Heart left ventricle (tissue), 16 donors: ENCODE results near the gene PPP1R14C. TPM values are rescaled to one million over a fixed set of nuclear protein-coding genes. Genes with fewer than 3 reads are reported as not detected.

Source experiments
- ATAC-seq, 4 donors: fragments of 200-7000 bp; cut with Tn5 transposase; one replicate each; pipeline ENCODE4 v1.9.1; 2020 to 2022; ENCODE audit warnings: moderate library complexity in 4 of 4, mild to moderate bottlenecking in 3 of 4, moderate number of reproducible peaks in 1 of 4
- DNase-seq, 5 donors: peaks; one replicate each; pipeline ENCODE4 v3.0.0-alpha.2; 2020
- H3K27ac ChIP-seq, 12 donors: fragments of 200-600 bp; sonication (generic) in 4 of 12; one replicate each; pipeline versions ENCODE4 v1.5.0 to v1.8.0; 2016 to 2022; ENCODE audit warnings: mild to moderate bottlenecking in 2 of 12
- H3K27me3 ChIP-seq, 9 donors: fragments of 200-600 bp; sonication (generic) in 2 of 9; one replicate each; pipeline versions ENCODE4 v1.5.1 to v1.8.0; 2016 to 2022; ENCODE audit warnings: mild to moderate bottlenecking in 3 of 9
- H3K36me3 ChIP-seq, 9 donors: fragments of 200-600 bp; sonication (generic) in 2 of 9; one replicate each; pipeline versions ENCODE4 v1.5.0 to v1.8.0; 2018 to 2022; ENCODE audit warnings: mild to moderate bottlenecking in 2 of 9
- H3K4me1 ChIP-seq, 12 donors: fragments of 200-600 bp; sonication (generic) in 4 of 12; one replicate each; pipeline versions ENCODE4 v1.5.0 to v1.8.0; 2016 to 2022; ENCODE audit warnings: mild to moderate bottlenecking in 3 of 12
- H3K4me3 ChIP-seq, 12 donors: fragments of 200-600 bp; sonication (generic) in 4 of 12; one replicate each; pipeline versions ENCODE4 v1.5.0 to v1.8.0; 2017 to 2022; ENCODE audit warnings: mild to moderate bottlenecking in 9 of 12, moderate library complexity in 4 of 12
- H3K9me3 ChIP-seq, 12 donors: fragments of 200-600 bp; sonication (generic) in 4 of 12; one replicate each; pipeline versions ENCODE4 v1.5.0 to v1.8.0; 2016 to 2022; ENCODE audit warnings: mild to moderate bottlenecking in 1 of 12
- CTCF ChIP-seq, 12 donors: fragments of 200-600 bp; sonication (generic) in 4 of 12; IDR thresholded peaks; one replicate each; pipeline versions ENCODE4 v1.5.0 to v1.8.0; 2018 to 2022; ENCODE audit warnings: antibody characterized with exemption in 12 of 12, mild to moderate bottlenecking in 5 of 12
- POLR2A ChIP-seq, 2 donors: fragments of 450-650 bp; IDR thresholded peaks; one replicate each; pipeline ENCODE4 v1.6.1; 2017; ENCODE audit warnings: antibody characterized with exemption in 2 of 2, mild to moderate bottlenecking in 2 of 2, moderate library complexity in 2 of 2
- WGBS, 4 donors: extraction: QIAGEN DNeasy Blood & Tissue Kit in 2 of 4; methylation state at CpG; one replicate each; pipeline versions ENCODE4 v1.1.5 to v1.1.7; 2013 to 2018; 5-methylcytosine and 5-hydroxymethylcytosine counted together
- intact Hi-C, 10 donors: fragments of 100-400 bp; cut with DNase I; formaldehyde crosslinking; loops; one replicate each; pipeline versions ENCODE4 v1.11.1 to v1.14.2; 2022
- polyA plus RNA-seq, 2 donors: library from polyadenylated mRNA; stranded (reverse); fragments of 200-250 nt; gene quantifications; one replicate each; pipeline ENCODE4 v1.2.3, GENCODE V29; 2013
- total RNA-seq, 9 donors: library from RNA; depleted of rRNA in 2 of 9; stranded (reverse); fragments of >200 nt in 2 of 9; fragmentation: NEBNext Ultra II Directional in 3 of 9; extraction: Animal tissue kit (Norgen Biotek cat#: 25700) in 3 of 9; gene quantifications; one replicate each; pipeline versions ENCODE4 v1.1.0 to v1.2.4, GENCODE V29; 2016 to 2023
- donor health status: ischemic (EF 13 %, LVEDD 7.1; RV severe dilation, severe dysfunction).
- donor health status: healthy with polysubstance abuse.
- donor health status: DM: no; HTN: yes; CAD: no.
- donor health status: DM: no; HTN: no; CAD: no.
- donor health status: ischemic (EF 25% LVEDD 6.9; RV normal size, moderate dysfunction).
- donor health status: ischemic (EF 25% LVEDD 5.7; RV mildly dilated, moderate dysfunction).
- donor health status: healthy.
- donor health status: DM: yes; HTN: yes; CAD: no.
- donor health status: ischemic (EF 35%, LVEDD 5.7; RV mildly dilated, moderate dysfunction).
- donor health status: nonischemic (EF 11% LVEDD 7.7; RV severe dilation, severe dysfunction).
- donor health status: DM: yes; HTN: yes; CAD: no.
- donor health status: PGD.
- donor health status: ischemic (EF 29% LVEDD 5.4; RV normal size, mild dysfunction).
- donor health status: nonischemic (EF 23%, LVEDD 6.1; RV moderate dilation, normal function).

Gene PPP1R14C
- total and polyA plus RNA-seq, 11 donors = 41.1 to 143 (median 75.7) TPM

- intact Hi-C loops = no loop called here
- Histone ChIP-seq H3K27ac (no peak overlapping the region), H3K36me3 (no peaks in the 10 kb centered on the region), H3K4me3 (no peak overlapping the region), H3K4me1 (no peaks in the 10 kb centered on the region), H3K27me3 (no peaks in the 10 kb centered on the region), H3K9me3 (no peaks in the 10 kb centered on the region)
- 71 to 82% (median 73%) methylated on average over 13 of the region's 13 CpGs for WGBS, 4 donors
- DNase-seq = no peak
- TF ChIP-seq POLR2A (IDR thresholded peaks at IDR 0.05) (no peak), CTCF (IDR thresholded peaks at IDR 0.05) (no peak)
- ATAC-seq = no peak
These were observed 16.1 kb upstream of the PPP1R14C start for GRCh38 chr6:150126641-150127291.

GRCh38 chr6:150128425-150128824, 14.4 kb upstream of the PPP1R14C start:
- Histone ChIP-seq H3K27me3 (no peaks in the 10 kb centered on the region), H3K9me3 (no peaks in the 10 kb centered on the region), H3K36me3 (no peaks in the 10 kb centered on the region), H3K4me3 (no peak overlapping the region), H3K27ac (no peak overlapping the region), H3K4me1 (no peaks in the 10 kb centered on the region)
- no peak for ATAC-seq
- no peak for TF ChIP-seq POLR2A (IDR thresholded peaks at IDR 0.05)
- no peak for TF ChIP-seq CTCF (IDR thresholded peaks at IDR 0.05)
- 79 to 84% (median 80%) methylated on average over 8 of the region's 8 CpGs for WGBS, 4 donors
- intact Hi-C loops = no loop called here
- DNase-seq = no peak

GRCh38 chr6:150129616-150130505, 13.0 kb upstream of the PPP1R14C start:
- Histone ChIP-seq H3K4me1 (no peaks in the 10 kb centered on the region), H3K36me3 (no peaks in the 10 kb centered on the region), H3K27me3 (no peaks in the 10 kb centered on the region), H3K4me3 (no peak overlapping the region), H3K27ac (no peak overlapping the region), H3K9me3 (no peaks in the 10 kb centered on the region)
- 67 to 78% (median 68%) methylated on average over 9 of the region's 9 CpGs for WGBS, 4 donors
- TF ChIP-seq POLR2A (IDR thresholded peaks at IDR 0.05) = no peak
- DNase-seq (no peak), ATAC-seq (no peak)
- intact Hi-C loops = no loop called here

DNA sequence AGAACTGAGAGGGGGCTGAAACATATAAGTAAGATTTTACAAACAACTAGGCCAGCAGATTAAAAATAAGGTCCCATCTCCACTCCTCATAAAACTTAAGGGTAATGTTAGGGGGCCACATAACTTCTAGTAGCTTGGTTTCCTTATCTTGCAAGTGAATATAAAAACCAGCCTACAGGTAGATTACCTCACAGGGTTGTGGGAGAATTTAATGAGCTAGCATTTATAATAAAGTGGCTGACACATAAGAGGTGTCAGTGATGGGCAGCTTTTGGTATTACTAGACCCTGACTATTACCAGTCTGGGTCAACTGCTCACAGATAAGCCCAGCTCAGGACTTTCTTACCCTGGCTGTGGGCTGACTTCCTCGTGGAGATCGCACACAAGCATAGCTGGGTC, 9.2 kb upstream of the PPP1R14C start:
- Histone ChIP-seq H3K27me3 (no peaks in the 10 kb centered on the region), H3K4me1 (no peaks in the 10 kb centered on the region), H3K9me3 (peaks cover 0 to 5% (median 0%) of the 10 kb centered on the region in 12 donors), H3K27ac (no peak overlapping the region), H3K36me3 (no peaks in the 10 kb centered on the region), H3K4me3 (no peak overlapping the region)
- DNase-seq (no peak), ATAC-seq (no peak)
- no peak for TF ChIP-seq CTCF (IDR thresholded peaks at IDR 0.05)
- TF ChIP-seq POLR2A (IDR thresholded peaks at IDR 0.05) = no peak
- 71 to 89% (median 85%) methylated on average over 2 of the region's 2 CpGs for WGBS, 4 donors
- intact Hi-C loops = no loop called here
